Activated CD4-positive, CD25-positive, alpha-beta regulatory T cell (primary cell): Measurements from ENCODE around the gene EFNA1.

Experiments used
- DNase-seq, 4 experiments: peaks; one replicate each; lab custom pipeline; 2025; lab: John Stamatoyannopoulos, UW

EFNA1 gene

GRCh38 chr1:155124503-155125463, 2.9 kb upstream of the EFNA1 start:
- DNase-seq, result no peak

DNA sequence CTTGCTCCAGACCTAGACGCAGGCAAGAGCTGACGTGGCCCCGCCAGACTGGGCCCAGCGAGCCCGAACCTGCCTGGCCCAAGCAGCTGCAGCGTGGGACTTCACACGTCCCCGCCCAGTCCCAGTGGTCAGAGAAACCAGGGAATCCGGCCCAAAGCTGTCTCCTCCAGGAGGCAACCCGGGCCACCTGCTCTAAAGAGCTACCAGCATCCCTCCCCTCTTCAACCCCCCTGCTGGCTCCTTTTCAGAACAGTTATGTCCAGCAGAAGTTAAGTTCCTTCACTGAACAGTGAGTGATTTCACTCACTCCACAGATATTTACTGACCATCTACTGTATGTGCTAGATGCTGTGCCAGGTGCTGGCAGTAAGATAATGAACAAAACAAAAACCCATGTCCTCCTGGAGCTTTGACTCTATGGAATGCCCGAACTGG, 2.1 kb upstream of the EFNA1 start:
- DNase-seq, result no peak

DNA sequence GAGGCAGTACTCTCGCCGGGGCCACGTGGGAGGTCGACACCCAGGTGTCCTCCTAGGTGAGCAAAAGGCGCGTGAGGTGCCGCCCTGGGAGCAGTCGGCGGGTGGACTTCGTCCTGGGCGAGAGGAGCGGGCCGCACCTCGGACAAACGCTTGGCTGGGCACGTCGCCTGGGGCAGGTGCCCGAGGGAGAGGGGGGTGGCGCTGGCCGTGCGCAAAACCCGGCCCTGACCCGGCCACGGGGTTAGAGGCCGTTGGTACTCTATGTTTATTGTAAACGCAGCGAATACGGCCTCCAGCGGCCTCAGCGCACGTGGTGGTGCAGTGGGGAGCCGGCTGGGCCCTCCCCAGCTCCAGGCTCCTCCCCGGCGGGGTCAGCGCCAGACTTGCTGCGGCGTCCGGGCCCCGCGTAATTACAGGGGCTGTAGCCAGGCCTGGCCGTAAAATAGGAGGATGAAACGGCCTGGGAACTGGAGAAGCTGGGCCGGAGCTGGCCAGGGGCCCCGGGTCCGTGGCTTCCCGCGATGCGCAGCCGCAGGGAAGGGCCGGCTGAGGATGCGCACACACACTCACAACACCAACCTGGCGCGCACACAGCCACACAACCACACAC, 1.6 kb upstream of the EFNA1 start:
- DNase-seq, result no peak

DNA sequence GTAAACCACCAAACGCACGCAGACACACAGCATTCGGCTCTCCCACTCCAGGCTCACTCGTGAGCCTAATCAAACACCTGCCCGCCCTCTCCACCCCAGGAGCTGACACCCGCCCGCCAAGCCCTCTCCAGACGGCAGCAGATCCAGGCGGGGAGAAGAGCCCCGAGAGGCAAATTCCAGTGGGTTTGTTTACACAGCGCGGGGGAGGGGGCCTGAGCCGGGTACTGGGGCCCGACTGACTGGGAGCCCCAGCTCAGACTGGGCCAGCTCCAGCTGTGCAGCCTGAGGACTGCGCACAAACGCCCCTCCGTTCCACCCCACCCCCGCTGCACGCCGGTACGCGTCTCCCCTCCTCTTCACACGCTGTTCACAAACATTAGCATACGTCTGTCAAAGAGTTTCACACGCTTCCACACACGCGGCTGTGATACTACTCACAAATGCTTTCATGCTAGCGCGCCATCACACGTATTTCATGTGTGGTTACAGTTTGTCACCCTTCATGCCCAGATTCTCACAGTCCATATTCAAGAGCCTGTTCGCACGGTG, 1.0 kb upstream of the EFNA1 start:
- DNase-seq, result peak in 1 of 4 experiments; percentile 13

DNA sequence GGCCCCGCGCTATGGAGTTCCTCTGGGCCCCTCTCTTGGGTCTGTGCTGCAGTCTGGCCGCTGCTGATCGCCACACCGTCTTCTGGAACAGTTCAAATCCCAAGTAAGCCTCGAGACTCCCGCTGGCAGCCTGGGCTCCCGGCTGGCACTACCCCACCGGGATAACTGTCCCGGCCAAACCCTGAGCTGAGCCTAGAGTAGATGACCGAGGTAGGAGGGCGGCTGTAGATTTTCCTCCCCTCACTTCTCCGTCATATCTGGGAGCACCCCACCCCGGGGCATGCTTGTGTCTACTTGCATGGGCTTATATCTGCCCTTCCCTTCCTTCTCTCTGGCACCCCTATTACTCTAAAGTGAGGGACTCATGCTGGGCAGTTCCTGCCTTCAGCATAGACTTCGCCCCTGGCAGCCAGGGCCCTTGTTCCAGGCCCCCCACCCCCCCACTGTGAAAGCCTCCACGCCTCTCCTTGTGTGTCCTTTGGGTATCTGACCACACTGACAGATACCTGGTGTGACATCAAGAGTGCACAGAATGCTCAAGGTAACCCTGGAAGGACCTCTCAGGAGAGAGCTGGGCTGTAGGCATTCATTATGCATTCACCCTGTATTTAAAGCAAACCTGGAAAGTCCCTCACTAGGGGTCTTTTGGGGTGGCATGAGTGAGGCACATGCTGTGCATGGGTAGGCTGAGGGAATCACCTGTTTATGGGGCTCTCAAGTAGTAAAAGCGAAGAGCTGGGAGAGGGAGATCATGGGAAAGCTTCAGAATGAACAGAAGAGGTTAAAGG, 485 bp downstream of the EFNA1 start:
- DNase-seq, result no peak

GRCh38 chr1:155128755-155129473, 1.2 kb downstream of the EFNA1 start:
- DNase-seq, result no peak

DNA sequence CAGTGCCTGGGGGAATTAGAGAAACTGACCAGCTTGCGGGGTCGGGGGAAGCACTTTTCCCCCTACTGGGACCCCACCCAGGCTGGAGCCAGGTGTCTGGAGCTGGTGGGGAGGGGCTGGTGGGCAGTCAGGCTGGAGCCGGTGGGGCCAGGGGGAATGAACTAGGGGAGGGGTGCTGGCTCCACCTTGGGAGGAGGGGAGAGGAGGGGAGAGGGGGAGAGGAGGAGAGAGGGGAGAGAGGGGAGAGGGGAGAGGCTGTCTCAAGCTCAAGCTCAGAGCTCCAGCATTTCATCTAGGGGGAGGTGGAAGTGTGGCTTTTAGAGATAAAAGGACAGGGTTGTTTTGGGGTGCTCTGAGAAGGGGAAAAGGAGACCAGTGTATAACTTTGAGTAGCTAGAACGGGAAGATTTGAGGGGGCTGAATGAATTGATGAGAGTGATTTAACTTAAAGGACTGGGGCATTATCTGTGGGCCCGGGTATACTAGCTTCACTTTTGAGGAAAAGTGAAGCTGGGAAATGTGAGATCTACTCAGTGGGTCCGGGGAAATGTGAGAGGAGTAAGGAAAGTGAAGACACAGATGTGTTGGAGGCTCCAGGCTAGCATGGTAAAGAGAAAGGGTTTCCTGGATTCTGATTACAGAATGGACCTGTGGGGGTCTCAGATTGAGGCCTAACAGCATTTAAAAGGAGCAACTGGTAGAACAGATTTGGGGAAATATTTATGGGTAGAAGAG, 2.8 kb downstream of the EFNA1 start:
- DNase-seq, result no peak

- no peak for DNase-seq
These were observed 3.6 kb downstream of the EFNA1 start for GRCh38 chr1:155131285-155131684.

- no peak for DNase-seq
These were observed 4.2 kb downstream of the EFNA1 start for GRCh38 chr1:155131856-155132255.

DNA sequence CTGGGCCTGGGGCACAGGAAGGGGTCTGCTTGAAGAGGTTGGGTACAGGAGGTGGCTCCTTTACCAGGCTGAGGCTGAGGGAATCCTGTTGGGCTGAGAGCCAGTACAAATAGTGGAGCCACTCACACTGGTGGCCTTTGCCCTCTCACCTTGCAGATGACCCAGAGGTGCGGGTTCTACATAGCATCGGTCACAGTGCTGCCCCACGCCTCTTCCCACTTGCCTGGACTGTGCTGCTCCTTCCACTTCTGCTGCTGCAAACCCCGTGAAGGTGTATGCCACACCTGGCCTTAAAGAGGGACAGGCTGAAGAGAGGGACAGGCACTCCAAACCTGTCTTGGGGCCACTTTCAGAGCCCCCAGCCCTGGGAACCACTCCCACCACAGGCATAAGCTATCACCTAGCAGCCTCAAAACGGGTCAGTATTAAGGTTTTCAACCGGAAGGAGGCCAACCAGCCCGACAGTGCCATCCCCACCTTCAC, 6.2 kb downstream of the EFNA1 start:
- no peak for DNase-seq

GRCh38 chr1:155134322-155134721, 6.6 kb downstream of the EFNA1 start:
- DNase-seq, result no peak

DNA sequence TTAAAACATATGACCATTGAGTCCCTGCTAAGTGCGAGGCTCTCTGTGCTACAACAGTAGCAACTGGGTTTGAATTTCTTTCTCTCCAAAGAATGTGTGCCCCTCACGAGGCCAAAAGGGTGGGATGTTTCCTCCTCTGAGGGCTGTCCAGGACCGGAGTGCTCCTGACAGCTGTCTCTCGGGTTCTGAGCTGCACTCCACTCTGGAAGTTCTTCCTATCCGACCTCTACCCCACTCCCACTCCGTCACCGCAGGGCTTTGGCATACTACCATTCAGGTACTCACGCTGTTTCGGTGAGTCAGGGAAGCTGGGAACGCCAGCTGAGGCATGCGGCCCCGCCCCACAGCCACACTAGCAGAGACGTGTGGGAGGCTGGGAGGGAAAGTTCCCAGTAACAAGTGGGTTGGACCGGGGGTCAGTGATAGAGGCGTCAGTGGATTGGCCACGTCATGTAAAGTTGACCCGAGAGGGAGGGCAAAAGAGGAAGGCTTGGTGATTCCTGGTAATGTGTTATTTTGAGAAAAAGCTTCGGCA, 7.3 kb downstream of the EFNA1 start:
- peak in 2 of 4 experiments; percentile 21 to 39 for DNase-seq

- peak; percentile 84 to 88 (median 85) for DNase-seq
These were observed 7.8 kb downstream of the EFNA1 start, which contains the start of gene SLC50A1 for GRCh38 chr1:155135415-155136028. TSS of gene SLC50A1 (plus strand) at chr1:155135852. CDS start at chr1:155135912, 60 bp downstream.

DNA sequence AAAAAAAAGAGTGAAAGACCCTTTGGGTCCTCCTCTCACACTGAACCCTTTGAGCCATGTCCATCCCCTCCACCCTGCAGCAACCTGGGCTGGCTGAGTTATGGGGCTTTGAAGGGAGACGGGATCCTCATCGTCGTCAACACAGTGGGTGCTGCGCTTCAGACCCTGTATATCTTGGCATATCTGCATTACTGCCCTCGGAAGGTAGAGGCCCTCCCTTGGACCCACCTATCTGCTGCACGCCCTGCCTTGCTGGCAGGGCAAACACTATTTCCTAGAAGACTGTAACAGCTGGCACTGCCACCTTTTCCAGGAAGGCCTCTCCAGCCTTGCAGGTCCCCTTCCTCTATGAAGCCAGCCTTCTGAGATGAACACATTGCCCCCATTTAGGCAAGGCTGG, 9.1 kb downstream of the EFNA1 start:
- no peak for DNase-seq

GRCh38 chr1:155137154-155137949, 9.7 kb downstream of the EFNA1 start:
- DNase-seq, result no peak

GRCh38 chr1:155139895-155140629, 12.4 kb downstream of the EFNA1 start, which contains the start of gene DPM3:
TSS of gene DPM3 (minus strand) at chr1:155140531. CDS start at chr1:155140240, 291 bp downstream.
- peak; percentile 76 to 83 (median 79) for DNase-seq

GRCh38 chr1:155140630-155140953, 12.9 kb downstream of the EFNA1 start:
- DNase-seq, result no peak

- no peak for DNase-seq
These were observed 14.1 kb downstream of the EFNA1 start for GRCh38 chr1:155141749-155142148.
